Spleen (tissue), 7 donors: ENCODE data around the gene COL21A1.

Source experiments
- POLR2A ChIP-seq, 3 donors: fragments of 450-650 bp; IDR thresholded peaks; one replicate each; pipeline ENCODE4 v1.5.1; 2017; ENCODE audit warnings: antibody characterized with exemption in 3 of 3, mild to moderate bottlenecking in 1 of 3
- TF ChIP-seq, protein P1 (sequence below), 11 experiments: fragments of 200-600 bp in 7 of 11; fragments of 450-650 bp in 4 of 11; sonication (generic) in 4 of 11; IDR thresholded peaks in 8 of 11; conservative IDR thresholded peaks in 3 of 11; 1 replicate in 7 of 11; 2 replicates in 4 of 11; pipeline versions ENCODE4 v1.4.0 to v1.8.0; 2016 to 2021; ENCODE audit warnings: antibody characterized with exemption in 11 of 11, inconsistent platforms in 4 of 11, mild to moderate bottlenecking in 1 of 11
- donor health status: DM: no; HTN: no; CAD: no; lungs with moderate emphysema.
- donor health status: DM: no; HTN: no; CAD: no.
- donor health status: DM: no; HTN: no; CAD: no.

DNA sequence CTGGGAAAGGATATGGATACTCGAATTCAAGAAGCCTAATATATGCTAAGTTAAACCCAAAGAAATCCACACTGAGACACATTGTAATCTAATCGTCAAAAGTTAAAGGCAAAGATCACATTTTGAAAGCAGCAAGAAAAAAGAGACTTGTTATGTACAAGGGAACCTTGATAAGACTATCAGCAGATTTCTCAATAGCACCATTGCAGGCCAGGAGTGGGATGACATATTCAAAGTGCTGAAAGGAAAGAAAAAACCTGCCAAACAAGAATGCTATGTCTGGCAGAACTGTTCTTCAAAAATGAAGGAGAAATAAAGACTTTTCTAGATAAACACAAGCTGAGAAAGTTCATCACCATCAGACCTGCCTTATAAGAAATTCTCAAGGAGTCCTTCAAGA is 75.2 kb downstream of the COL21A1 start:
- TF ChIP-seq, protein P1, sequence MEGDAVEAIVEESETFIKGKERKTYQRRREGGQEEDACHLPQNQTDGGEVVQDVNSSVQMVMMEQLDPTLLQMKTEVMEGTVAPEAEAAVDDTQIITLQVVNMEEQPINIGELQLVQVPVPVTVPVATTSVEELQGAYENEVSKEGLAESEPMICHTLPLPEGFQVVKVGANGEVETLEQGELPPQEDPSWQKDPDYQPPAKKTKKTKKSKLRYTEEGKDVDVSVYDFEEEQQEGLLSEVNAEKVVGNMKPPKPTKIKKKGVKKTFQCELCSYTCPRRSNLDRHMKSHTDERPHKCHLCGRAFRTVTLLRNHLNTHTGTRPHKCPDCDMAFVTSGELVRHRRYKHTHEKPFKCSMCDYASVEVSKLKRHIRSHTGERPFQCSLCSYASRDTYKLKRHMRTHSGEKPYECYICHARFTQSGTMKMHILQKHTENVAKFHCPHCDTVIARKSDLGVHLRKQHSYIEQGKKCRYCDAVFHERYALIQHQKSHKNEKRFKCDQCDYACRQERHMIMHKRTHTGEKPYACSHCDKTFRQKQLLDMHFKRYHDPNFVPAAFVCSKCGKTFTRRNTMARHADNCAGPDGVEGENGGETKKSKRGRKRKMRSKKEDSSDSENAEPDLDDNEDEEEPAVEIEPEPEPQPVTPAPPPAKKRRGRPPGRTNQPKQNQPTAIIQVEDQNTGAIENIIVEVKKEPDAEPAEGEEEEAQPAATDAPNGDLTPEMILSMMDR (IDR thresholded peaks at IDR 0.05 in 8 of 11, conservative IDR thresholded peaks at IDR 0.05 in 3 of 11), result no peak
- no peak for TF ChIP-seq POLR2A (IDR thresholded peaks at IDR 0.05)
